Measurements from ENCODE around the gene RNF213.
A peak's percentile ranks its signal among the peaks of the same experiment; 100 is the strongest.

Gene RNF213

GRCh38 chr17:80393961-80394360, 133.3 kb downstream of the RNF213 start:
- no peak overlapping the region for H3K4me3 ChIP-seq (ENCODE audit: low read depth, low read length)
- no peak for DNase-seq (ENCODE audit: low read depth)
- TF ChIP-seq, protein P1, sequence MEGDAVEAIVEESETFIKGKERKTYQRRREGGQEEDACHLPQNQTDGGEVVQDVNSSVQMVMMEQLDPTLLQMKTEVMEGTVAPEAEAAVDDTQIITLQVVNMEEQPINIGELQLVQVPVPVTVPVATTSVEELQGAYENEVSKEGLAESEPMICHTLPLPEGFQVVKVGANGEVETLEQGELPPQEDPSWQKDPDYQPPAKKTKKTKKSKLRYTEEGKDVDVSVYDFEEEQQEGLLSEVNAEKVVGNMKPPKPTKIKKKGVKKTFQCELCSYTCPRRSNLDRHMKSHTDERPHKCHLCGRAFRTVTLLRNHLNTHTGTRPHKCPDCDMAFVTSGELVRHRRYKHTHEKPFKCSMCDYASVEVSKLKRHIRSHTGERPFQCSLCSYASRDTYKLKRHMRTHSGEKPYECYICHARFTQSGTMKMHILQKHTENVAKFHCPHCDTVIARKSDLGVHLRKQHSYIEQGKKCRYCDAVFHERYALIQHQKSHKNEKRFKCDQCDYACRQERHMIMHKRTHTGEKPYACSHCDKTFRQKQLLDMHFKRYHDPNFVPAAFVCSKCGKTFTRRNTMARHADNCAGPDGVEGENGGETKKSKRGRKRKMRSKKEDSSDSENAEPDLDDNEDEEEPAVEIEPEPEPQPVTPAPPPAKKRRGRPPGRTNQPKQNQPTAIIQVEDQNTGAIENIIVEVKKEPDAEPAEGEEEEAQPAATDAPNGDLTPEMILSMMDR (IDR thresholded peaks at IDR 0.05; ENCODE audit: low read depth, low read length), result no peak
- TF ChIP-seq MAX (IDR thresholded peaks at IDR 0.05; ENCODE audit: low read depth, low read length) (no peak), MYC (IDR thresholded peaks at IDR 0.05; ENCODE audit: low read depth, low read length) (no peak), POLR2A (IDR thresholded peaks at IDR 0.05; ENCODE audit: extremely low read depth, insufficient read length) (no peak)

GRCh38 chr17:80394629-80395216, 134.1 kb downstream of the RNF213 start:
- DNase-seq (ENCODE audit: low read depth), result no peak
- no peak overlapping the region for H3K4me3 ChIP-seq (ENCODE audit: low read depth, low read length)
- TF ChIP-seq MYC (IDR thresholded peaks at IDR 0.05; ENCODE audit: low read depth, low read length) (no peak), MAX (IDR thresholded peaks at IDR 0.05; ENCODE audit: low read depth, low read length) (no peak), POLR2A (IDR thresholded peaks at IDR 0.05; ENCODE audit: extremely low read depth, insufficient read length) (no peak)
- TF ChIP-seq, protein P1 (IDR thresholded peaks at IDR 0.05; ENCODE audit: low read depth, low read length), result no peak

- no peak overlapping the region for H3K4me3 ChIP-seq (ENCODE audit: low read depth, low read length)
- TF ChIP-seq MYC (IDR thresholded peaks at IDR 0.05; ENCODE audit: low read depth, low read length) (no peak), POLR2A (IDR thresholded peaks at IDR 0.05; ENCODE audit: extremely low read depth, insufficient read length) (no peak), MAX (IDR thresholded peaks at IDR 0.05; ENCODE audit: low read depth, low read length) (no peak)
- TF ChIP-seq, protein P1 (IDR thresholded peaks at IDR 0.05; ENCODE audit: low read depth, low read length), result no peak
Measured at GRCh38 chr17:80395402-80396151, 134.9 kb downstream of the RNF213 start.

GRCh38 chr17:80396157-80397033, 135.7 kb downstream of the RNF213 start:
- H3K4me3 ChIP-seq (ENCODE audit: low read depth, low read length), result no peak overlapping the region
- no peak for TF ChIP-seq MAX (IDR thresholded peaks at IDR 0.05; ENCODE audit: low read depth, low read length)
- no peak for TF ChIP-seq POLR2A (IDR thresholded peaks at IDR 0.05; ENCODE audit: extremely low read depth, insufficient read length)
- no peak for TF ChIP-seq MYC (IDR thresholded peaks at IDR 0.05; ENCODE audit: low read depth, low read length)
- TF ChIP-seq, protein P1 (IDR thresholded peaks at IDR 0.05; ENCODE audit: low read depth, low read length), result no peak
- DNase-seq (ENCODE audit: low read depth), result no peak

More at GRCh38 chr17:80395402-80396151, 134.9 kb downstream of the RNF213 start:
- DNase-seq (ENCODE audit: low read depth), result peak; percentile 16

GRCh38 chr17:80397034-80397387, 136.4 kb downstream of the RNF213 start:
- TF ChIP-seq, protein P1 (IDR thresholded peaks at IDR 0.05; ENCODE audit: low read depth, low read length), result no peak
- TF ChIP-seq MYC (IDR thresholded peaks at IDR 0.05; ENCODE audit: low read depth, low read length) (no peak), POLR2A (IDR thresholded peaks at IDR 0.05; ENCODE audit: extremely low read depth, insufficient read length) (no peak), MAX (IDR thresholded peaks at IDR 0.05; ENCODE audit: low read depth, low read length) (no peak)
- H3K4me3 ChIP-seq (ENCODE audit: low read depth, low read length), result no peak overlapping the region
- DNase-seq (ENCODE audit: low read depth), result no peak

Data from NB4 (cell line).